GM12878 (cell line): ENCODE measurements around the gene PRMT3. TPM values are rescaled to one million over a fixed set of nuclear protein-coding genes. Genes with fewer than 3 reads are reported as not detected.

Source experiments
- ATAC-seq: fragments of 200-7000 bp; cut with Tn5 transposase; 3 replicates; pipeline ENCODE4 v1.9.1; 2020; ENCODE audit warnings: mild to moderate bottlenecking, moderate library complexity
- BruUV-seq: library from RNA; stranded (reverse); fragments of 400-500 nt; replicated peaks from 2 replicates; lab custom pipeline; 2021; lab: Mats Ljungman, UMichigan
- CTCF ChIA-PET: fragments of 300-600 bp; sonication (Branson Sonifier 250); formaldehyde crosslinking; extraction: SDS; loops from one replicate; lab custom pipeline; 2021; ENCODE audit warnings: inconsistent platforms; lab: Yijun Ruan, JAX
- POLR2A ChIA-PET: fragments of 350-600 bp; formaldehyde crosslinking; extraction: SDS; loops from one replicate; lab custom pipeline; 2021; ENCODE audit warnings: inconsistent platforms; lab: Charles Lee
- RAD21 ChIA-PET: fragments of 300-600 bp; sonication (Branson Sonifier 250); formaldehyde crosslinking; loops from one replicate; lab custom pipeline; 2023; ENCODE audit warnings: antibody characterized with exemption; ENCODE audit not compliant: unreplicated experiment; lab: Charles Lee
- SMC1A ChIA-PET: fragments of 300-600 bp; sonication (Branson Sonifier 250); formaldehyde crosslinking; loops from one replicate; lab custom pipeline; 2023; ENCODE audit not compliant: unreplicated experiment, uncharacterized antibody; lab: Charles Lee
- DNase-seq: peaks from one replicate; pipeline ENCODE4 v3.0.0-alpha.2; 2011; ENCODE audit warnings: low read depth, low spot score
- FAIRE-seq: peaks from 3 replicates; lab custom pipeline; 2011; peaks lifted over from hg19 to GRCh38; lab: Jason Lieb, UNC
- H2AFZ ChIP-seq: 2 replicates; pipeline ENCODE4 v1.6.0; 2011; ENCODE audit warnings: low read depth, low read length, control low read depth; ENCODE audit not compliant: control insufficient read depth
- H3K27ac ChIP-seq: 2 replicates; pipeline ENCODE4 v1.5.1; 2011; ENCODE audit warnings: control low read depth; ENCODE audit not compliant: control insufficient read depth, insufficient read depth
- H3K27me3 ChIP-seq, 2 experiments: replicated peaks in 1 of 2; 2 replicates each; pipeline versions ENCODE4 v1.6.0 to v1.6.1; 2011; ENCODE audit warnings: low read length in 1 of 2; ENCODE audit not compliant: control insufficient read depth in 2 of 2, insufficient read depth in 2 of 2
- H3K36me3 ChIP-seq, 2 experiments: 2 replicates each; pipeline ENCODE4 v1.5.1; 2011; ENCODE audit warnings: low read length in 1 of 2; ENCODE audit not compliant: control insufficient read depth in 2 of 2, insufficient read depth in 2 of 2
- H3K4me1 ChIP-seq: 2 replicates; pipeline ENCODE4 v1.6.1; 2011; ENCODE audit warnings: mild to moderate bottlenecking, low read length, moderate library complexity, mixed read lengths; ENCODE audit not compliant: control insufficient read depth, insufficient read depth
- H3K4me2 ChIP-seq: 2 replicates; pipeline ENCODE4 v1.6.0; 2011; ENCODE audit warnings: control low read depth; ENCODE audit not compliant: control insufficient read depth, insufficient read depth
- H3K4me3 ChIP-seq: fragments of 200-600 bp; sonication (generic); 2 replicates; pipeline ENCODE4 v1.5.1; 2016
- H3K79me2 ChIP-seq: 2 replicates; pipeline ENCODE4 v1.6.0; 2011; ENCODE audit warnings: low read length; ENCODE audit not compliant: control insufficient read depth, insufficient read depth
- H3K9ac ChIP-seq: 2 replicates; pipeline ENCODE4 v1.8.0; 2011; ENCODE audit warnings: low read length, control low read depth, mixed read lengths; ENCODE audit not compliant: control insufficient read depth, insufficient read depth
- H3K9me3 ChIP-seq: replicated peaks from 3 replicates; pipeline ENCODE4 v1.5.1; 2011; ENCODE audit warnings: mild to moderate bottlenecking, low read length; ENCODE audit not compliant: control insufficient read depth, insufficient read depth
- H4K20me1 ChIP-seq: 2 replicates; pipeline ENCODE4 v1.6.0; 2011; ENCODE audit not compliant: control insufficient read depth, insufficient read depth
- HSF1 ChIP-seq: fragments of 150-350 bp; IDR thresholded peaks from 2 replicates; pipeline ENCODE4 v1.6.1; 2014; ENCODE audit warnings: mild to moderate bottlenecking, low read depth, low read length
- RAD51 ChIP-seq: fragments of 450-650 bp; IDR thresholded peaks from 2 replicates; pipeline ENCODE4 v1.6.1; 2016; ENCODE audit warnings: moderate library complexity, mild to moderate bottlenecking, inconsistent platforms
- ZNF207 ChIP-seq: fragments of 450-650 bp; IDR thresholded peaks from 2 replicates; pipeline ENCODE4 v1.6.1; 2014; ENCODE audit warnings: antibody characterized with exemption, mild to moderate bottlenecking, borderline replicate concordance
- ZNF274 ChIP-seq: IDR thresholded peaks from one replicate; pipeline ENCODE4 v1.8.0; 2011; ENCODE audit not compliant: insufficient read length, insufficient read depth
- ZNF592 ChIP-seq: fragments of 450-650 bp; IDR thresholded peaks from 2 replicates; pipeline ENCODE4 v1.6.1; 2017; ENCODE audit warnings: mild to moderate bottlenecking, moderate library complexity
- WGBS: methylation state at CpG from one replicate; pipeline ENCODE4 v1.1.6; 2016; ENCODE audit warnings: low lambda C conversion rate; ENCODE audit not compliant: insufficient replicate concordance, insufficient coverage; ENCODE audit errors: missing lambda C conversion rate; 5-methylcytosine and 5-hydroxymethylcytosine counted together
- in situ Hi-C: fragments of 300-500 bp; cut with MboI; formaldehyde crosslinking; loops from 9 replicates; pipeline ENCODE4 v1.14.3; 2018; ENCODE audit warnings: mixed read lengths
- intact Hi-C: fragments of 100-400 bp; cut with micrococcal nuclease; formaldehyde crosslinking; loops from one replicate; pipeline ENCODE4 v1.14.2; 2022; ENCODE audit not compliant: unreplicated experiment
- polyA plus RNA-seq, 11 experiments: library from polyadenylated mRNA; depleted of rRNA in 4 of 11; unstranded in 6 of 11; stranded (reverse) in 5 of 11; fragments of >200 nt; fragmentation: Nextera tagmentation in 4 of 11; fragmentation: Illumina TruSeq in 1 of 11; extraction: Ambion mirVana in 4 of 11; extraction: Trizol in 1 of 11; gene quantifications; 1 replicate in 1 of 11; 2 replicates in 10 of 11; pipeline versions ENCODE4 v1.2.1 to v1.2.3, GENCODE V29; 2011 to 2016; ENCODE audit warnings: inconsistent platforms in 2 of 11, missing spikeins in 2 of 11, low read depth in 1 of 11
- total RNA-seq, 4 experiments: library from RNA; depleted of rRNA in 3 of 4; stranded (reverse); fragments of >200 nt in 3 of 4; fragmentation: Illumina TruSeq in 1 of 4; extraction: Trizol in 1 of 4; gene quantifications; 2 replicates each; pipeline versions ENCODE4 v1.2.1 to v1.2.3, GENCODE V29; 2013 to 2021

PRMT3 gene
- total and polyA plus RNA-seq, 10 of the 15 experiments (the other 5 are each of a cell fraction or from before 2014, with no cell fraction given) = 13.9 to 52.1 (median 27.7) TPM

- SMC1A ChIA-PET = interaction anchor here (1.0 kb wide), 1 partner anchor 20 kb away, joined by 3 read pairs; no protein-coding TSS in a partner anchor
- ATAC-seq = no peak
- TF ChIP-seq RAD51 (no peak), ZNF207 (no peak), HSF1 (no peak), ZNF274 (no peak), ZNF592 (no peak)
- TF ChIP-seq, all 136 proteins: peak for 0
- H2AFZ ChIP-seq = no peak overlapping the region
- no TSS peak for BruUV-seq
- H3K79me2 ChIP-seq = no peaks in the 10 kb centered on the region
- ChIA-PET POLR2A (no interaction called here), RAD21 (no interaction called here), CTCF (interaction anchor here (0.9 to 1.0 kb wide), 2 partner anchors 15 to 70 kb away, joined by 3 read pairs; no protein-coding TSS in a partner anchor)
- DNase-seq (no peak), FAIRE-seq (no peak)
- in situ Hi-C loops (no loop called here), intact Hi-C loops (no loop called here)
- no peak overlapping the region for H3K4me2 ChIP-seq
- no peak overlapping the region for H3K9ac ChIP-seq
- H3K9me3 ChIP-seq = no peaks in the 10 kb centered on the region
- no peaks in the 10 kb centered on the region for H4K20me1 ChIP-seq
- no peaks in the 10 kb centered on the region for H3K27me3 ChIP-seq
- no peaks in the 10 kb centered on the region for H3K4me1 ChIP-seq
- H3K36me3 ChIP-seq = peaks cover 0 to 3% of the 10 kb centered on the region in 2 experiments; a peak in 1 of 4 replicates
- H3K4me3 ChIP-seq = no peak overlapping the region
- no peak overlapping the region for H3K27ac ChIP-seq
- WGBS = 79% methylated on average over 3 of the region's 3 CpGs
Observed at GRCh38 chr11:20373568-20374209, 13.8 kb upstream of the PRMT3 start.
